PC-3 (cell line): ENCODE data around the gene AATF. TPM values are rescaled to one million over a fixed set of nuclear protein-coding genes. Genes with fewer than 3 reads are reported as not detected.
A peak's percentile ranks its signal among the peaks of the same experiment; 100 is the strongest.

Experiments
- ATAC-seq: fragments of 200-7000 bp; cut with Tn5 transposase; 2 replicates; pipeline ENCODE4 v1.9.1; 2020; ENCODE audit warnings: mild to moderate bottlenecking, moderate library complexity
- BruUV-seq: library from RNA; stranded (reverse); fragments of 400-500 nt; replicated peaks from 2 replicates; lab custom pipeline; 2021; lab: Mats Ljungman, UMichigan
- CTCF ChIA-PET: fragments of 300-600 bp; sonication (Branson Sonifier 250); formaldehyde crosslinking; loops from one replicate; lab custom pipeline; 2022; ENCODE audit warnings: antibody characterized with exemption; lab: Charles Lee
- POLR2A ChIA-PET: fragments of 300-600 bp; sonication (Branson Sonifier 250); formaldehyde crosslinking; loops from one replicate; lab custom pipeline; 2022; ENCODE audit warnings: antibody characterized with exemption; ENCODE audit not compliant: unreplicated experiment; lab: Charles Lee
- DNase-seq: peaks from one replicate; pipeline ENCODE4 v3.0.0-alpha.2; 2015
- H2AFZ ChIP-seq: fragments of 300-600 bp; sonication (generic); 2 replicates; pipeline ENCODE4 v1.6.0; 2016; ENCODE audit warnings: antibody characterized with exemption, low read length
- H3F3A ChIP-seq: fragments of 300-600 bp; sonication (generic); one replicate; pipeline ENCODE4 v1.6.0; 2017; ENCODE audit warnings: antibody characterized with exemption, low read length, control low read depth, mild to moderate bottlenecking; ENCODE audit not compliant: unreplicated experiment
- H3K27ac ChIP-seq: fragments of 300-600 bp; sonication (generic); 2 replicates; pipeline ENCODE4 v1.5.1; 2016; ENCODE audit warnings: mild to moderate bottlenecking, low read length
- H3K27me3 ChIP-seq: fragments of 300-600 bp; sonication (generic); 2 replicates; pipeline ENCODE4 v1.6.1; 2016; ENCODE audit warnings: low read length, mixed read lengths
- H3K36me3 ChIP-seq: fragments of 300-600 bp; sonication (generic); 2 replicates; pipeline ENCODE4 v1.6.1; 2016; ENCODE audit warnings: low read depth, mixed run types, low read length, mixed read lengths
- H3K4me1 ChIP-seq: fragments of 300-600 bp; sonication (generic); 2 replicates; pipeline ENCODE4 v1.5.1; 2016; ENCODE audit warnings: low read length; ENCODE audit not compliant: insufficient read depth
- H3K4me2 ChIP-seq: fragments of 300-600 bp; sonication (generic); 2 replicates; pipeline ENCODE4 v1.6.0; 2016; ENCODE audit warnings: low read length
- H3K4me3 ChIP-seq: fragments of 300-600 bp; sonication (generic); 2 replicates; pipeline ENCODE4 v1.5.1; 2016; ENCODE audit warnings: mild to moderate bottlenecking, low read length, mixed read lengths
- H3K79me2 ChIP-seq: fragments of 300-600 bp; sonication (generic); 2 replicates; pipeline ENCODE4 v1.6.1; 2017; ENCODE audit warnings: low read length, mixed read lengths
- H3K9ac ChIP-seq: fragments of 300-600 bp; sonication (generic); 2 replicates; pipeline ENCODE4 v1.6.0; 2016; ENCODE audit warnings: mild to moderate bottlenecking, low read length
- H3K9me2 ChIP-seq: fragments of 300-600 bp; sonication (generic); replicated peaks from 2 replicates; pipeline ENCODE4 v1.6.1; 2016; ENCODE audit warnings: mixed run types, low read length, mixed read lengths
- H3K9me3 ChIP-seq: fragments of 300-600 bp; sonication (generic); 2 replicates; pipeline ENCODE4 v1.6.1; 2016; ENCODE audit warnings: low read length, mixed read lengths
- H4K20me1 ChIP-seq: fragments of 300-600 bp; sonication (generic); 2 replicates; pipeline ENCODE4 v1.6.1; 2016; ENCODE audit warnings: low read length, mixed read lengths
- EZH2 ChIP-seq: fragments of 300-600 bp; sonication (generic); IDR thresholded peaks from one replicate; pipeline ENCODE4 v1.6.1; 2017; ENCODE audit warnings: antibody characterized with exemption, mild to moderate bottlenecking, low read length; ENCODE audit not compliant: unreplicated experiment
- EZH2phosphoT487 ChIP-seq: fragments of 300-600 bp; sonication (generic); IDR thresholded peaks from 2 replicates; pipeline ENCODE4 v1.6.1; 2018; ENCODE audit warnings: mild to moderate bottlenecking, antibody characterized with exemption, low read length, borderline replicate concordance
- intact Hi-C: fragments of 100-400 bp; cut with micrococcal nuclease; formaldehyde crosslinking; loops from 2 replicates; pipeline ENCODE4 v1.9.0; 2023
- total RNA-seq: library from RNA; depleted of rRNA; stranded (reverse); fragments of >200 nt; gene quantifications from 2 replicates; pipeline ENCODE4 v1.2.3, GENCODE V29; 2014
- TF ChIP-seq, protein P1 (sequence below): fragments of 300-600 bp; sonication (generic); conservative IDR thresholded peaks from 2 replicates; pipeline ENCODE4 v1.5.1; 2017; ENCODE audit warnings: antibody characterized with exemption, low read depth, mild to moderate bottlenecking, low read length

AATF gene
- total RNA-seq, 1 experiment from 2014 or later = 25.5 TPM

DNA sequence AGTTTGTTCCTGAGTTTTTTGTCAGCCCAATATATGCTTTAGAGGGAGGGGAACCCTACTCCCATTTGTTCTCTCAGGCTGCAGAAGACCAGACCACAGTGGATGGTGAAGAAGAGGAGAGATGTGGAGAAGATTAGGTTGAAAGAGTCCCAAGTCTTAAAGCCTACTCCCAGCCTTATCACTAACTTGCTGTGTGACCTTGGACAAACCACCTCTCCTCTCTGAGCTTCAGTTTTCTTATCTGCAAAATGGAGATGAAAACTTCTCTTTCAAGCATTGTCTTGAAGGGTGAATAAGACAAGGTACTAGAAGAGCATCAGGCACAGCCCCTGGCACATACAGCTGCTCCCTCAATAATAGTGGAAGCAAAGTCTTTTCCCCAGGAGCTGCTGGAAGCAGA lies 26.6 kb upstream of the AATF start:
- Histone ChIP-seq H4K20me1 (no peaks in the 10 kb centered on the region), H3K9ac (no peak overlapping the region), H2AFZ (no peak overlapping the region), H3K27me3 (no peaks in the 10 kb centered on the region), H3K27ac (peak overlapping the region; percentile 95), H3K79me2 (no peaks in the 10 kb centered on the region), H3K36me3 (no peaks in the 10 kb centered on the region), H3K4me2 (peak overlapping the region; percentile 13; the same call in 1 of the 2 replicates), H3K4me3 (no peak overlapping the region), H3K4me1 (peaks cover 45% of the 10 kb centered on the region), H3K9me2 (no peaks in the 10 kb centered on the region), H3K9me3 (no peaks in the 10 kb centered on the region), H3F3A (no peaks in the 10 kb centered on the region)
- POLR2A ChIA-PET = no interaction called here
- DNase-seq (no peak), ATAC-seq (no peak)
- intact Hi-C loops = no loop called here
- CTCF ChIA-PET = no interaction called here
- no TSS peak for BruUV-seq
- no peak for TF ChIP-seq EZH2
- TF ChIP-seq EZH2phosphoT487 = no peak
- TF ChIP-seq, protein P1, sequence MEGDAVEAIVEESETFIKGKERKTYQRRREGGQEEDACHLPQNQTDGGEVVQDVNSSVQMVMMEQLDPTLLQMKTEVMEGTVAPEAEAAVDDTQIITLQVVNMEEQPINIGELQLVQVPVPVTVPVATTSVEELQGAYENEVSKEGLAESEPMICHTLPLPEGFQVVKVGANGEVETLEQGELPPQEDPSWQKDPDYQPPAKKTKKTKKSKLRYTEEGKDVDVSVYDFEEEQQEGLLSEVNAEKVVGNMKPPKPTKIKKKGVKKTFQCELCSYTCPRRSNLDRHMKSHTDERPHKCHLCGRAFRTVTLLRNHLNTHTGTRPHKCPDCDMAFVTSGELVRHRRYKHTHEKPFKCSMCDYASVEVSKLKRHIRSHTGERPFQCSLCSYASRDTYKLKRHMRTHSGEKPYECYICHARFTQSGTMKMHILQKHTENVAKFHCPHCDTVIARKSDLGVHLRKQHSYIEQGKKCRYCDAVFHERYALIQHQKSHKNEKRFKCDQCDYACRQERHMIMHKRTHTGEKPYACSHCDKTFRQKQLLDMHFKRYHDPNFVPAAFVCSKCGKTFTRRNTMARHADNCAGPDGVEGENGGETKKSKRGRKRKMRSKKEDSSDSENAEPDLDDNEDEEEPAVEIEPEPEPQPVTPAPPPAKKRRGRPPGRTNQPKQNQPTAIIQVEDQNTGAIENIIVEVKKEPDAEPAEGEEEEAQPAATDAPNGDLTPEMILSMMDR = no peak

DNA sequence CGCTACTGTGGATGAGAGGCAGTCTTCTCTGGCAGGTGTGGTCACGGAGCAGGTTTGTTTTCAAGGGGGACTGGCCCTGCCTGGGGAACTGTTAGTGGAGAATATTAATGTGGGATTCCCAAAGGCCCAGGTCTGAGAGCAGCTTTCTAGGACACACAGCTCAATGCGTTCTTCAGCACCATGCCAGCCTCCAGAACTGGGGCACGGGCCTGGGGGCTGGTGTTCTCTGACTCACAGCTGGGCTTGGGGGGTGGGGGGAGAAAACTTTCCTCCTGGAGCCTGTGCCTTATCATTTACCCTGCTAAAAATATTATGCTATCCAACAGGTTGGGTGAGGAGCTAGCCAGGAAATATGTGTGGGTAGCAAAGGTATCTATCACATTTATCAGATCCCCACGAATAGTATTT lies 24.9 kb upstream of the AATF start:
- POLR2A ChIA-PET = no interaction called here

DNA sequence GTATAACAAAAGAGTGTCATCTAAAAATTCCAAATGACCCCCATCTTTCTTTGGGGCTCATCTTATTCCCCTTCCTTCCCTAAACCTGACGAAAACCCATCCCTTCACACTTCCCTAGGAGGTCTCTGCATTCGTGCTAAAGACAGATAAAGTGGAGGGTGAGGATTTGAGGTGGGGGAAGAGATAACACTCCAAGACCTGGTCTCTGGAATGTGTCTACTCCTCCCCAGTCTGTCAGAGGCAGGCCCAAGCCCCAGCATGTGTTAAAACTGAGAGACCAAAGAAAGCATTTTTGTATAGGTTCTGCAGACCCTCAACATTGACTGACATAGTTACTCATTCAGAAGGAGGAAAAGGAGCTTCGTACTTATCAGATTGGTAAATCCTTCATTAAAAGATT lies 22.5 kb upstream of the AATF start:
- Histone ChIP-seq H4K20me1 (no peaks in the 10 kb centered on the region), H3K9ac (no peak overlapping the region), H3K79me2 (no peaks in the 10 kb centered on the region), H3K4me2 (no peak overlapping the region), H3K4me1 (peaks cover 26% of the 10 kb centered on the region), H3K9me3 (no peaks in the 10 kb centered on the region), H2AFZ (no peak overlapping the region), H3K36me3 (no peaks in the 10 kb centered on the region), H3K27ac (no peak overlapping the region), H3K27me3 (peaks cover 14% of the 10 kb centered on the region), H3K9me2 (no peaks in the 10 kb centered on the region), H3F3A (no peaks in the 10 kb centered on the region), H3K4me3 (no peak overlapping the region)
- ATAC-seq = no peak
- TF ChIP-seq, protein P1 = no peak
- TF ChIP-seq EZH2 = no peak
- TF ChIP-seq EZH2phosphoT487 = no peak
- no peak for DNase-seq
- intact Hi-C loops = no loop called here
- no TSS peak for BruUV-seq
- ChIA-PET POLR2A (no interaction called here), CTCF (no interaction called here)

More for the DNA sequence above, 24.9 kb upstream of the AATF start:
- Histone ChIP-seq H3K27ac (no peak overlapping the region), H3K27me3 (no peaks in the 10 kb centered on the region), H3K4me3 (no peak overlapping the region), H2AFZ (no peak overlapping the region), H3K9me3 (no peaks in the 10 kb centered on the region), H3K36me3 (no peaks in the 10 kb centered on the region), H3K4me2 (peak overlapping the region; percentile 31; the same call in 1 of the 2 replicates), H4K20me1 (no peaks in the 10 kb centered on the region), H3F3A (no peaks in the 10 kb centered on the region), H3K9ac (no peak overlapping the region), H3K79me2 (no peaks in the 10 kb centered on the region), H3K9me2 (no peaks in the 10 kb centered on the region), H3K4me1 (peaks cover 45% of the 10 kb centered on the region)
- intact Hi-C loops = no loop called here
- DNase-seq (peak; percentile 33), ATAC-seq (no peak)
- TF ChIP-seq EZH2 = no peak
- TF ChIP-seq, protein P1 = no peak
- CTCF ChIA-PET = no interaction called here
- BruUV-seq = no TSS peak
